ENCODE data around the gene INAFM1.

DNA sequence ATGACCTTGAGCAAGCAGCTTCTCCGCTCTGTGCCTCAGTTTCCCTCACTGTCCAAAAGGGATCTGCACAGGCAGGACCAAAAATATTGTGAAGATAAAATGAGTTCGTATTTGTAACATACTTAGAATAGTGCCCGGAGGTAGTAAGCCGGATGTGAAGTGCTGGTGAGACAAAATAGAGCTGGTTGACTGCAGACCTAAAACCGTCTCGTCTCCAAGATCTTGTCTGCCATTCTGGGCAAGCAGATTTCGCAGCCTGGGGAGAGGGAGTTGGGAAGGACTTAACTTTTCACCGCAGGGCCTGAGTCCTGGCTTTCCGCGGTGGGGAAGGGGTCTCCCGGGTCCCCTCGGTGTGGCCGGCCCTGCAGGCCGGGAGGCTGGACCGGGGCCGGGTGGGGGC is 35.5 kb upstream of the INAFM1 start:
- TF ChIP-seq ZNF146 (CRISPR knock-in tag; IDR thresholded peaks at IDR 0.05; ENCODE audit: unreplicated experiment) (no peak), POLR2A (conservative IDR thresholded peaks at IDR 0.05) (no peak), PHF21A (IDR thresholded peaks at IDR 0.05; ENCODE audit: borderline replicate concordance, low read depth) (no peak), COPS2 (conservative IDR thresholded peaks at IDR 0.05) (no peak), ZNF253 (CRISPR knock-in tag; conservative IDR thresholded peaks at IDR 0.05) (no peak)
- TF ChIP-seq, protein P1, sequence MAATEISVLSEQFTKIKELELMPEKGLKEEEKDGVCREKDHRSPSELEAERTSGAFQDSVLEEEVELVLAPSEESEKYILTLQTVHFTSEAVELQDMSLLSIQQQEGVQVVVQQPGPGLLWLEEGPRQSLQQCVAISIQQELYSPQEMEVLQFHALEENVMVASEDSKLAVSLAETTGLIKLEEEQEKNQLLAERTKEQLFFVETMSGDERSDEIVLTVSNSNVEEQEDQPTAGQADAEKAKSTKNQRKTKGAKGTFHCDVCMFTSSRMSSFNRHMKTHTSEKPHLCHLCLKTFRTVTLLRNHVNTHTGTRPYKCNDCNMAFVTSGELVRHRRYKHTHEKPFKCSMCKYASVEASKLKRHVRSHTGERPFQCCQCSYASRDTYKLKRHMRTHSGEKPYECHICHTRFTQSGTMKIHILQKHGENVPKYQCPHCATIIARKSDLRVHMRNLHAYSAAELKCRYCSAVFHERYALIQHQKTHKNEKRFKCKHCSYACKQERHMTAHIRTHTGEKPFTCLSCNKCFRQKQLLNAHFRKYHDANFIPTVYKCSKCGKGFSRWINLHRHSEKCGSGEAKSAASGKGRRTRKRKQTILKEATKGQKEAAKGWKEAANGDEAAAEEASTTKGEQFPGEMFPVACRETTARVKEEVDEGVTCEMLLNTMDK (IDR thresholded peaks at IDR 0.05; ENCODE audit: borderline replicate concordance, insufficient read depth, low read depth, low read length, poor library complexity, severe bottlenecking), result no peak
- TF ChIP-seq, protein P2, sequence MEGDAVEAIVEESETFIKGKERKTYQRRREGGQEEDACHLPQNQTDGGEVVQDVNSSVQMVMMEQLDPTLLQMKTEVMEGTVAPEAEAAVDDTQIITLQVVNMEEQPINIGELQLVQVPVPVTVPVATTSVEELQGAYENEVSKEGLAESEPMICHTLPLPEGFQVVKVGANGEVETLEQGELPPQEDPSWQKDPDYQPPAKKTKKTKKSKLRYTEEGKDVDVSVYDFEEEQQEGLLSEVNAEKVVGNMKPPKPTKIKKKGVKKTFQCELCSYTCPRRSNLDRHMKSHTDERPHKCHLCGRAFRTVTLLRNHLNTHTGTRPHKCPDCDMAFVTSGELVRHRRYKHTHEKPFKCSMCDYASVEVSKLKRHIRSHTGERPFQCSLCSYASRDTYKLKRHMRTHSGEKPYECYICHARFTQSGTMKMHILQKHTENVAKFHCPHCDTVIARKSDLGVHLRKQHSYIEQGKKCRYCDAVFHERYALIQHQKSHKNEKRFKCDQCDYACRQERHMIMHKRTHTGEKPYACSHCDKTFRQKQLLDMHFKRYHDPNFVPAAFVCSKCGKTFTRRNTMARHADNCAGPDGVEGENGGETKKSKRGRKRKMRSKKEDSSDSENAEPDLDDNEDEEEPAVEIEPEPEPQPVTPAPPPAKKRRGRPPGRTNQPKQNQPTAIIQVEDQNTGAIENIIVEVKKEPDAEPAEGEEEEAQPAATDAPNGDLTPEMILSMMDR (IDR thresholded peaks at IDR 0.05 in 2 of 3, conservative IDR thresholded peaks at IDR 0.05 in 1 of 3; ENCODE audit: insufficient read depth in 2 of 3, low read depth in 1 of 3, low read length in 3 of 3), result no peak

Data from K562 (cell line).